Measurements from ENCODE around the gene CCDC85C.

The CCDC85C gene

GRCh38 chr14:99475179-99475578 lies 128.8 kb downstream of the CCDC85C start:
- Mint-ChIP-seq H3K4me3 (no peak overlapping the region), H3K9me3 (no peaks in the 10 kb centered on the region), H3K36me3 (no peaks in the 10 kb centered on the region), H3K27ac (no peak overlapping the region), H3K4me1 (peaks cover 21% of the 10 kb centered on the region), H3K27me3 (no peaks in the 10 kb centered on the region)
- CTCF ChIA-PET, result no interaction called here
- DNase-seq, result no peak

DNA sequence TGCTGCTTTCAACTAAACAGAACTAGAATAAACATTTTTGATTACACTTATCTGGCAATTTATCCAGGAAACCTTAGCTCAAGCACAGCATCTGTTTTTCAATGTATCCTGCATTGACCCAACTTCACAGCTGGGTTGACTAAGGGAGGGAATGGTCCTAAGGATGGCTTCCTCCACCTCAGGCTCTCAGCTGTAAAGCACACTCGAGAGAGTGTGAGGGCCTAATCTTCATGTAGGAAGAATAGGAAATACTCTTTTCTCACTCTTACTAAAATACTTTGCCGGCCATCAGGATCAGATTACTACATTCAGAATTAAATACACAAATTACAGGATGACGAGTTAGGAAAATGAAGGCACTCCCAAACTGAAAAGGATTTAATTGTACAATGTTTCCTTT lies 130.5 kb downstream of the CCDC85C start:
- Mint-ChIP-seq H3K4me3 (no peak overlapping the region), H3K27me3 (no peaks in the 10 kb centered on the region), H3K27ac (no peak overlapping the region), H3K4me1 (peaks cover 10% of the 10 kb centered on the region), H3K9me3 (no peaks in the 10 kb centered on the region), H3K36me3 (no peaks in the 10 kb centered on the region)
- CTCF ChIA-PET, result no interaction called here
- no peak for DNase-seq

GRCh38 chr14:99472937-99473336 lies 131.1 kb downstream of the CCDC85C start:
- H3K4me1 Mint-ChIP-seq, result peaks cover 10% of the 10 kb centered on the region
- H3K36me3 Mint-ChIP-seq, result no peaks in the 10 kb centered on the region
- no peak overlapping the region for H3K4me3 Mint-ChIP-seq
- no peak overlapping the region for H3K27ac Mint-ChIP-seq
- CTCF ChIA-PET, result no interaction called here
- H3K27me3 Mint-ChIP-seq, result no peaks in the 10 kb centered on the region
- no peak for DNase-seq
- H3K9me3 Mint-ChIP-seq, result no peaks in the 10 kb centered on the region

GRCh38 chr14:99471731-99472130 lies 132.3 kb downstream of the CCDC85C start:
- Mint-ChIP-seq H3K4me3 (no peak overlapping the region), H3K4me1 (peaks cover 12% of the 10 kb centered on the region), H3K27me3 (no peaks in the 10 kb centered on the region), H3K36me3 (no peaks in the 10 kb centered on the region), H3K9me3 (no peaks in the 10 kb centered on the region), H3K27ac (no peak overlapping the region)
- DNase-seq, result no peak
- CTCF ChIA-PET, result no interaction called here

GRCh38 chr14:99468836-99469592 lies 135.0 kb downstream of the CCDC85C start:
- Mint-ChIP-seq H3K27ac (no peak overlapping the region), H3K4me1 (peaks cover 12% of the 10 kb centered on the region), H3K27me3 (no peaks in the 10 kb centered on the region), H3K4me3 (no peak overlapping the region), H3K9me3 (no peaks in the 10 kb centered on the region), H3K36me3 (peaks cover 4% of the 10 kb centered on the region)
- CTCF ChIA-PET, result interaction anchor here (0.9 kb wide), 1 partner anchor 80 kb away, joined by 5 read pairs; no protein-coding TSS in a partner anchor
- no peak for DNase-seq

DNA sequence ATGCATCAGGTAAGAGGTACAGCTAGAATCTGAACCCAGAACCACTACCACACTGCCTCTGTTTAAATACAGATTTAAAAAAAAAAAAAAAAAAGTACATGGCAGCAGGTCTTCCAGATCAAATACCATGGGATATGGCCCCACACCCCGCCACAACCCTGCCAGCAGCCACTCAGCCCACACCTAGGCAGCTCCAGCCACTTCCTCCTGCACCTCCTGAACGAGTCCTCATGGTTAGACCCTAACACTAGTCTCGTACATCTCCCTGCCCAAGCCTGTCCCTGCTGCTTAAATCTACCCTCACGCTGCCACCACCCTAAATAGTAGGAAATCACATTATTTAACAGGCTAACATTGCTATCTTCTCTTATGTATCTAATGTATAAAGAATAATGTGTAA lies 135.9 kb downstream of the CCDC85C start:
- H3K27me3 Mint-ChIP-seq, result no peaks in the 10 kb centered on the region
- peaks cover 10% of the 10 kb centered on the region for H3K36me3 Mint-ChIP-seq
- no peak for DNase-seq
- H3K4me3 Mint-ChIP-seq, result no peak overlapping the region
- H3K27ac Mint-ChIP-seq, result no peak overlapping the region
- CTCF ChIA-PET, result no interaction called here
- H3K9me3 Mint-ChIP-seq, result no peaks in the 10 kb centered on the region
- peaks cover 12% of the 10 kb centered on the region for H3K4me1 Mint-ChIP-seq

DNA sequence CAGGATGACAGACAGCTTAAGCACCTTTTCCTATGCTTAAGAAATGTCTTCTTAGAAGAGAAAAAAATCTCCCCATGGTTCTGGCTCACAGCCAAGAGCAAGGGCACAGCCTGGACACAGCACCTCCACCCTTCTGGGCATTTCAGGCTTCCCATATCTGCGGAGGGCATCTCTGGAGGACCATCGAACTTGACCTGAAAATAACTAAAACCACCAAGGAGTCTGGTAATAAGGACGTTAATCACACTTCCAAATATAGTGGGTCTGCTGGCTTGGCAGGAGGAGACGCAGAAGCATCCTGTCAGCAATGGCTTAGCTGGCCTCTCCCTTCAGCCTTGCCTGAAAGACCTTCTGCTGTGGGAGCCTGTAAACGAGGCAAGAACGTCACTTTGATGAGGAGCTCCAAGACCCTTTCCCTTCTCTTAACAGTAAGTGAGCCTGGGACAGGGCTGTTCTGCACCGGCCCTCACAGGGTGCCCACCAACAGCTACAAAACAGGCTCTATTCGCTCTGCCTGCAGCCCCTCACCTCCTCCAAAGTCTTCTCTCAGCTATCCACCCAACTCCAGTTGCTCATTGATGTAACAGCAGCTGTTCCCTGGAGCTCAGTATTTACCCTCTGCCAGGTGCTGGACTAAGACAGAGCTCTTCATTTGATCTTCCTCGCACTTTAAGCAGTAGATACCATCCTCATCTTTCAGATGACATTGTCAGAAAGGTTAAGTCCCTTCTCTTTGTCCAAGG lies 136.5 kb downstream of the CCDC85C start:
- DNase-seq, result no peak
- no peak overlapping the region for H3K27ac Mint-ChIP-seq
- peaks cover 13% of the 10 kb centered on the region for H3K4me1 Mint-ChIP-seq
- H3K9me3 Mint-ChIP-seq, result no peaks in the 10 kb centered on the region
- CTCF ChIA-PET, result no interaction called here
- no peaks in the 10 kb centered on the region for H3K27me3 Mint-ChIP-seq
- peaks cover 12% of the 10 kb centered on the region for H3K36me3 Mint-ChIP-seq
- H3K4me3 Mint-ChIP-seq, result no peak overlapping the region

- Mint-ChIP-seq H3K4me3 (no peak overlapping the region), H3K27ac (no peak overlapping the region), H3K4me1 (peaks cover 20% of the 10 kb centered on the region), H3K9me3 (no peaks in the 10 kb centered on the region), H3K36me3 (peaks cover 19% of the 10 kb centered on the region), H3K27me3 (no peaks in the 10 kb centered on the region)
- no peak for DNase-seq
- CTCF ChIA-PET, result no interaction called here
These were observed 137.2 kb downstream of the CCDC85C start for GRCh38 chr14:99466758-99467157.

DNA sequence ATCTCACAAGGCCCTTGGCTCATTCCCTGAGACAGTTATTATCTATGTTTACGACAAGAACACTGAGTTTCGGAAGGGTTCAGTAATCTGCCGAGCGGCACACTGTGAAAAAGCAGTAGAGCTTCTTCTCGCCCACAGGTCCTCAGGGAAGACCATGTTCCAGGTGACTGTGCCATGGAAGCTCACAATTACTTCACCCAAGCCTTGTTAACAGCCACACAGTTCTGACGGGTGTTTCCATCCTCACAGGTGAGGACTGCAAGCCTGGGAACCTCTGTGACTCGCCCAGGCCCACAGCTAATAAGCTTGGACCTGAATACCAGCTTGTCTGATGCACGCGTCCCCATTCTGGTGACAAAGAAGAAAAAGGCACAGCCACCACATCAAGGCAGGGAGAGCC lies 138.7 kb downstream of the CCDC85C start:
- H3K27ac Mint-ChIP-seq, result no peak overlapping the region
- peaks cover 20% of the 10 kb centered on the region for H3K4me1 Mint-ChIP-seq
- no peak for DNase-seq
- H3K36me3 Mint-ChIP-seq, result peaks cover 26% of the 10 kb centered on the region
- CTCF ChIA-PET, result interaction anchor here (0.9 kb wide), 1 partner anchor 76 kb away, joined by 4 read pairs; no protein-coding TSS in a partner anchor
- H3K4me3 Mint-ChIP-seq, result no peak overlapping the region
- H3K27me3 Mint-ChIP-seq, result no peaks in the 10 kb centered on the region
- H3K9me3 Mint-ChIP-seq, result no peaks in the 10 kb centered on the region

- no peaks in the 10 kb centered on the region for H3K27me3 Mint-ChIP-seq
- DNase-seq, result no peak
- CTCF ChIA-PET, result no interaction called here
- H3K27ac Mint-ChIP-seq, result no peak overlapping the region
- peaks cover 20% of the 10 kb centered on the region for H3K4me1 Mint-ChIP-seq
- peaks cover 29% of the 10 kb centered on the region for H3K36me3 Mint-ChIP-seq
- no peaks in the 10 kb centered on the region for H3K9me3 Mint-ChIP-seq
- H3K4me3 Mint-ChIP-seq, result no peak overlapping the region
These were observed 140.0 kb downstream of the CCDC85C start for GRCh38 chr14:99463974-99464373.

GRCh38 chr14:99462210-99462609 lies 141.8 kb downstream of the CCDC85C start:
- no peak overlapping the region for H3K4me3 Mint-ChIP-seq
- CTCF ChIA-PET, result interaction anchor here (0.8 kb wide), 1 partner anchor 11 kb away, joined by 3 read pairs; no protein-coding TSS in a partner anchor
- H3K27ac Mint-ChIP-seq, result no peak overlapping the region
- H3K4me1 Mint-ChIP-seq, result peaks cover 8% of the 10 kb centered on the region
- H3K9me3 Mint-ChIP-seq, result no peaks in the 10 kb centered on the region
- H3K36me3 Mint-ChIP-seq, result peaks cover 37% of the 10 kb centered on the region
- no peak for DNase-seq
- H3K27me3 Mint-ChIP-seq, result no peaks in the 10 kb centered on the region

- Mint-ChIP-seq H3K9me3 (no peaks in the 10 kb centered on the region), H3K36me3 (peaks cover 44% of the 10 kb centered on the region), H3K4me3 (no peak overlapping the region), H3K27me3 (no peaks in the 10 kb centered on the region), H3K4me1 (peaks cover 8% of the 10 kb centered on the region), H3K27ac (no peak overlapping the region)
- no peak for DNase-seq
- CTCF ChIA-PET, result interaction anchor here (0.8 kb wide), 1 partner anchor 10 kb away, joined by 3 read pairs; no protein-coding TSS in a partner anchor
These were observed 142.5 kb downstream of the CCDC85C start for GRCh38 chr14:99461411-99462085.

- DNase-seq, result no peak
- no peaks in the 10 kb centered on the region for H3K27me3 Mint-ChIP-seq
- H3K4me1 Mint-ChIP-seq, result peaks cover 8% of the 10 kb centered on the region
- no peak overlapping the region for H3K4me3 Mint-ChIP-seq
- no peaks in the 10 kb centered on the region for H3K9me3 Mint-ChIP-seq
- H3K36me3 Mint-ChIP-seq, result peaks cover 45% of the 10 kb centered on the region
- CTCF ChIA-PET, result no interaction called here
- no peak overlapping the region for H3K27ac Mint-ChIP-seq
These were observed 143.2 kb downstream of the CCDC85C start for GRCh38 chr14:99460793-99461192.

DNA sequence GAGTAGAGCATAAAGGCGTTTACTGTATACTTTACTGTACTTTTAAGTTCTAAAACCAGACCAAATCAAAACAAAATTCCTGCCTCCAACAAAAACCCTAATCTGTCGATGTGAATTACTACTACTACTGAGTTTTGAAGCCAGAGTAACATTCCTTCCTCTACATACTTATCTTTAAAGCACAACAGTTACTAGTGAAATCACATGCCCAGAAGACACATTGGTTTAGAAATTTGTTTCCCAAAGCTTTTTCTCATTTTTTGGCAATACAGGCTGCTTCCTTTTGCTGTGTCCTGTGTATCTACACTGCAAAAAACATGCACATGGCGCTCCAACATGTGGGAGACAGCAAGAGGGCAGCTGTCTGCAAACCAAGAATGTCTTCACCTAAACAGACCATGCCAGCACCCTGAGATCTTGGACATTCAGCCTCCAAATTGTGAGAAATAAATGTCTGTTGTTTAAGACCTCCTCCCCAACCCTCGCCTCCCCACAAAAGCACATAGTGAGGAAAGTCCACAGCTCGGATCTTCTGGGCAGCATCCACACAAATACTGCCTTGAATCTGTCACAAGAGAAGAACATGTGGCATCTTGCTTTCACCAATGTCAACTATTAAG lies 144.4 kb downstream of the CCDC85C start:
- CTCF ChIA-PET, result interaction anchor here (1.7 kb wide), 1 partner anchor 67 kb away, joined by 3 read pairs; no protein-coding TSS in a partner anchor
- Mint-ChIP-seq H3K36me3 (peaks cover 47% of the 10 kb centered on the region), H3K4me3 (no peak overlapping the region)

More for the DNA sequence above, 144.4 kb downstream of the CCDC85C start:
- Mint-ChIP-seq H3K27ac (peak overlapping the region; percentile 3), H3K27me3 (no peaks in the 10 kb centered on the region), H3K9me3 (no peaks in the 10 kb centered on the region), H3K4me1 (peaks cover 8% of the 10 kb centered on the region)
- DNase-seq, result no peak

Data from activated naive CD4-positive, alpha-beta T cell treated with anti-CD3 and anti-CD28 coated beads, Interleukin-2, amount 10 ng/mL, durations not matched to agents 7 days and 5 days (primary cell).